DND-41 (cell line): ENCODE measurements around the gene VKORC1L1.
"Not testable (repeated sequence)": the region's sequence is repeated elsewhere in the genome, so short reads cannot be mapped to it uniquely, and the experiment has no call there.

ENCODE experiments used
- CTCF ChIP-seq: IDR thresholded peaks from 2 replicates; pipeline ENCODE4 v1.5.1; 2012; ENCODE audit warnings: borderline replicate concordance, low read length, moderate library complexity, mild to moderate bottlenecking; ENCODE audit not compliant: poor library complexity, severe bottlenecking; ENCODE audit errors: extremely low read depth
- EZH2 ChIP-seq: IDR thresholded peaks from 3 replicates; pipeline ENCODE4 v1.6.1; 2012; ENCODE audit warnings: borderline replicate concordance, low read depth, mild to moderate bottlenecking, moderate library complexity, low read length, inconsistent platforms; ENCODE audit not compliant: severe bottlenecking

DNA sequence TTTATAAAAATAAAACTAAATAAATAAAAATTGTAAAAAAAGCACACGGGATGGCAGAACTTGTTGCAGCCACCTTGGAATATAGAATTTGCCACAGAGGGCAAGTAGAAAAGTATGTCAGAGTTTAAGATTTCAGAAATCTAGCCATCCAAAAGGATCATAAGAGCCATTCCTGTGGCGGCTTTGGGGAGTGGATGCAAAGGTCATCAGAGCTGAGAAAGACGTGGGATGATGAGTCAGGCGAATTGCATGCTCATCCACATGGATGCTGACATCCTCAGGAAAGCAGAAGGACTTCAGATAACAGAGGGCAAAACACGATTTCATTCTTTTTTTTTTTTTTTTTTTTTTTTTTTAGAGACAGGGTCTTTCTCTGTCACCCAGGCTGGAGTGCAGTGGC, 3.6 kb upstream of the VKORC1L1 start:
- not testable (repeated sequence) for TF ChIP-seq CTCF, EZH2
